Measurements from ENCODE around the gene HTT-AS.

Gene HTT-AS

GRCh38 chr4:3074078-3074845 lies at the start of gene HTT-AS, which contains the start of gene HTT:
HTT-AS (minus strand) TSS chr4:3074538.
HTT (plus strand) TSS chr4:3074681; CDS start chr4:3074826, 145 bp downstream.
- no peaks in the 10 kb centered on the region for H3K9me3 ChIP-seq
- H3K36me3 ChIP-seq, result no peaks in the 10 kb centered on the region
- peak within 1 kb of the TSS; percentile 86 to 100 for H3K4me3 ChIP-seq (ENCODE audit: low read depth in 1 of 2, low read length in 1 of 2)
- peaks cover 17 to 24% of the 10 kb centered on the region in 2 experiments for H3K4me1 ChIP-seq (ENCODE audit: control insufficient read depth in 1 of 2, insufficient read depth in 1 of 2, low read depth in 1 of 2, low read length in 1 of 2)
- TF ChIP-seq, protein P1, sequence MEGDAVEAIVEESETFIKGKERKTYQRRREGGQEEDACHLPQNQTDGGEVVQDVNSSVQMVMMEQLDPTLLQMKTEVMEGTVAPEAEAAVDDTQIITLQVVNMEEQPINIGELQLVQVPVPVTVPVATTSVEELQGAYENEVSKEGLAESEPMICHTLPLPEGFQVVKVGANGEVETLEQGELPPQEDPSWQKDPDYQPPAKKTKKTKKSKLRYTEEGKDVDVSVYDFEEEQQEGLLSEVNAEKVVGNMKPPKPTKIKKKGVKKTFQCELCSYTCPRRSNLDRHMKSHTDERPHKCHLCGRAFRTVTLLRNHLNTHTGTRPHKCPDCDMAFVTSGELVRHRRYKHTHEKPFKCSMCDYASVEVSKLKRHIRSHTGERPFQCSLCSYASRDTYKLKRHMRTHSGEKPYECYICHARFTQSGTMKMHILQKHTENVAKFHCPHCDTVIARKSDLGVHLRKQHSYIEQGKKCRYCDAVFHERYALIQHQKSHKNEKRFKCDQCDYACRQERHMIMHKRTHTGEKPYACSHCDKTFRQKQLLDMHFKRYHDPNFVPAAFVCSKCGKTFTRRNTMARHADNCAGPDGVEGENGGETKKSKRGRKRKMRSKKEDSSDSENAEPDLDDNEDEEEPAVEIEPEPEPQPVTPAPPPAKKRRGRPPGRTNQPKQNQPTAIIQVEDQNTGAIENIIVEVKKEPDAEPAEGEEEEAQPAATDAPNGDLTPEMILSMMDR (IDR thresholded peaks at IDR 0.05), result peak; percentile 59
- H3K27me3 ChIP-seq, result no peaks in the 10 kb centered on the region
- H3K27ac ChIP-seq, result peak within 1 kb of the TSS; percentile 95

DNA sequence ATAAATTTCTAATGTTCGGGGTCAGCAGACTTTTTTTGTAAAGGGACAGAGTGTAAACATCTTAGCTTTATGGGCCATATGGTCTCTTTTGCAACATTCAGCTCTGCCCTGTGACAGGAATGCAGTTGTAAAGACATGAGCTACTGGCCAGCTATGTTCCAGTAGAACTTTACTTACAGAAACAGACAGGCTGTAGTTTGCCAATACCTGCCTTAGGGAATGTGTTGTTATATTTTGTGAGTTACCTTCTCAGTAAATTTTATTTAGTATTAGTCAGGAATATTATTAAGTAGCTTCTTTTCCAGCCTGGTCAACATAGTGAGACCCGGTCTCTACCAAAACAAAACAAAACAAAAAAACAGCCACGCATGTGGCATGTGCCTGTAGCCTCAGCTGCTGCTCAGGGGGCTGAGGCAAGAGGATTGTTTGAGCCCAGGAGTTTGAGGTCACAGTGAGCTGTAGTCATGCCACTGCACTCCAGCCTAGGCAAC lies 48.9 kb upstream of the HTT-AS start:
- TF ChIP-seq, protein P1 (IDR thresholded peaks at IDR 0.05), result no peak
- Histone ChIP-seq H3K27ac (no peak overlapping the region), H3K9me3 (no peaks in the 10 kb centered on the region), H3K27me3 (no peaks in the 10 kb centered on the region), H3K4me3 (ENCODE audit: low read depth in 1 of 2, low read length in 1 of 2) (no peak overlapping the region), H3K36me3 (peaks cover 66% of the 10 kb centered on the region), H3K4me1 (ENCODE audit: control insufficient read depth in 1 of 2, insufficient read depth in 1 of 2, low read depth in 1 of 2, low read length in 1 of 2) (no peaks in the 10 kb centered on the region)

- H3K9me3 ChIP-seq, result no peaks in the 10 kb centered on the region
- no peaks in the 10 kb centered on the region for H3K4me1 ChIP-seq (ENCODE audit: control insufficient read depth in 1 of 2, insufficient read depth in 1 of 2, low read depth in 1 of 2, low read length in 1 of 2)
- TF ChIP-seq, protein P1 (IDR thresholded peaks at IDR 0.05), result no peak
- H3K36me3 ChIP-seq, result peaks cover 66% of the 10 kb centered on the region
- H3K27me3 ChIP-seq, result no peaks in the 10 kb centered on the region
- H3K27ac ChIP-seq, result no peak overlapping the region
- H3K4me3 ChIP-seq (ENCODE audit: low read depth in 1 of 2, low read length in 1 of 2), result no peak overlapping the region
Measured at GRCh38 chr4:3122081-3122563, 47.8 kb upstream of the HTT-AS start.

GRCh38 chr4:3121596-3121995 lies 47.3 kb upstream of the HTT-AS start:
- Histone ChIP-seq H3K27ac (no peak overlapping the region), H3K9me3 (no peaks in the 10 kb centered on the region), H3K27me3 (no peaks in the 10 kb centered on the region), H3K4me3 (ENCODE audit: low read depth in 1 of 2, low read length in 1 of 2) (no peak overlapping the region), H3K4me1 (ENCODE audit: control insufficient read depth in 1 of 2, insufficient read depth in 1 of 2, low read depth in 1 of 2, low read length in 1 of 2) (no peaks in the 10 kb centered on the region), H3K36me3 (peaks cover 66% of the 10 kb centered on the region)
- TF ChIP-seq, protein P1 (IDR thresholded peaks at IDR 0.05), result no peak

DNA sequence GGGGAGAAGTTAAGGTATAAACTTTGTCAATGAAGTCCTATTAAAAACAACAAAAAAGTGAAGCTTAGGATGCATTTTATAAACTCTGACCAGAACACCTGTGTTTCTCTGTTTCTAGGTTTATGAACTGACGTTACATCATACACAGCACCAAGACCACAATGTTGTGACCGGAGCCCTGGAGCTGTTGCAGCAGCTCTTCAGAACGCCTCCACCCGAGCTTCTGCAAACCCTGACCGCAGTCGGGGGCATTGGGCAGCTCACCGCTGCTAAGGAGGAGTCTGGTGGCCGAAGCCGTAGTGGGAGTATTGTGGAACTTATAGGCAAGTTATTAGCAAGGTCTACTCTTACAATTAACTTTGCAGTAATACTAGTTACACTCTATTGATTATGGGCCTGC lies 46.8 kb upstream of the HTT-AS start:
- H3K9me3 ChIP-seq, result no peaks in the 10 kb centered on the region
- TF ChIP-seq, protein P1 (IDR thresholded peaks at IDR 0.05), result no peak
- peaks cover 69% of the 10 kb centered on the region for H3K36me3 ChIP-seq
- no peaks in the 10 kb centered on the region for H3K27me3 ChIP-seq
- no peaks in the 10 kb centered on the region for H3K4me1 ChIP-seq (ENCODE audit: control insufficient read depth in 1 of 2, insufficient read depth in 1 of 2, low read depth in 1 of 2, low read length in 1 of 2)
- H3K4me3 ChIP-seq (ENCODE audit: low read depth in 1 of 2, low read length in 1 of 2), result no peak overlapping the region
- no peak overlapping the region for H3K27ac ChIP-seq
